DOHH2 (cell line): ENCODE results near the gene ITPKB.
A peak's percentile ranks its signal among the peaks of the same experiment; 100 is the strongest.

Experiments
- H3F3A ChIP-seq: fragments of 200-600 bp; sonication (generic), shearing (Covaris generic); 2 replicates; pipeline ENCODE4 v1.6.0; 2016; ENCODE audit warnings: antibody characterized with exemption, mild to moderate bottlenecking; ENCODE audit not compliant: control insufficient read depth, insufficient read depth
- H3K27ac ChIP-seq: fragments of 200-600 bp; sonication (generic); 2 replicates; pipeline ENCODE4 v1.5.1; 2014; ENCODE audit warnings: low read depth, mild to moderate bottlenecking, low read length, moderate library complexity
- H3K27me3 ChIP-seq: fragments of 200-600 bp; sonication (generic); 2 replicates; pipeline ENCODE4 v1.6.1; 2014; ENCODE audit warnings: mild to moderate bottlenecking, low read length, mixed read lengths; ENCODE audit not compliant: control insufficient read depth
- H3K36me3 ChIP-seq: fragments of 200-600 bp; sonication (generic); 2 replicates; pipeline ENCODE4 v1.6.1; 2014; ENCODE audit warnings: mild to moderate bottlenecking, low read length, moderate library complexity, mixed read lengths; ENCODE audit not compliant: control insufficient read depth
- H3K4me1 ChIP-seq: fragments of 200-600 bp; sonication (generic); 2 replicates; pipeline ENCODE4 v1.6.1; 2014; ENCODE audit warnings: mild to moderate bottlenecking, low read length, mixed read lengths; ENCODE audit not compliant: control insufficient read depth
- H3K4me2 ChIP-seq: fragments of 200-600 bp; sonication (generic); 2 replicates; pipeline ENCODE4 v1.6.0; 2014; ENCODE audit warnings: mild to moderate bottlenecking, low read length, moderate library complexity
- H3K4me3 ChIP-seq: fragments of 200-600 bp; sonication (generic); 2 replicates; pipeline ENCODE4 v1.5.1; 2014; ENCODE audit warnings: mild to moderate bottlenecking, low read length, mixed read lengths
- H3K79me2 ChIP-seq: fragments of 200-600 bp; sonication (generic); 2 replicates; pipeline ENCODE4 v1.6.1; 2014; ENCODE audit warnings: mild to moderate bottlenecking, low read length, mixed read lengths; ENCODE audit not compliant: control insufficient read depth
- H3K9me2 ChIP-seq: fragments of 200-600 bp; sonication (generic); replicated peaks from 2 replicates; pipeline ENCODE4 v1.6.1; 2014; ENCODE audit warnings: mild to moderate bottlenecking, low read length, mixed read lengths; ENCODE audit not compliant: control insufficient read depth
- H3K9me3 ChIP-seq: fragments of 200-600 bp; sonication (generic); 2 replicates; pipeline ENCODE4 v1.6.1; 2014; ENCODE audit warnings: antibody characterized with exemption, low read length, mixed read lengths; ENCODE audit not compliant: control insufficient read depth, insufficient read depth
- H4K20me1 ChIP-seq: fragments of 200-600 bp; sonication (generic); 2 replicates; pipeline ENCODE4 v1.6.0; 2014; ENCODE audit warnings: low read depth, mild to moderate bottlenecking, antibody characterized with exemption, low read length, moderate library complexity; ENCODE audit not compliant: control insufficient read depth, insufficient read depth
- EZH2phosphoT487 ChIP-seq: fragments of 200-600 bp; sonication (generic); IDR thresholded peaks from 2 replicates; pipeline ENCODE4 v1.6.1; 2017; ENCODE audit warnings: borderline replicate concordance, mild to moderate bottlenecking, antibody characterized with exemption, low read length, moderate library complexity, mixed read lengths
- TF ChIP-seq, protein P1 (sequence below): fragments of 200-600 bp; sonication (generic); IDR thresholded peaks from one replicate; pipeline ENCODE4 v1.5.1; 2014; ENCODE audit warnings: antibody characterized with exemption, mild to moderate bottlenecking, low read depth, low read length; ENCODE audit not compliant: poor library complexity, severe bottlenecking

The ITPKB gene

DNA sequence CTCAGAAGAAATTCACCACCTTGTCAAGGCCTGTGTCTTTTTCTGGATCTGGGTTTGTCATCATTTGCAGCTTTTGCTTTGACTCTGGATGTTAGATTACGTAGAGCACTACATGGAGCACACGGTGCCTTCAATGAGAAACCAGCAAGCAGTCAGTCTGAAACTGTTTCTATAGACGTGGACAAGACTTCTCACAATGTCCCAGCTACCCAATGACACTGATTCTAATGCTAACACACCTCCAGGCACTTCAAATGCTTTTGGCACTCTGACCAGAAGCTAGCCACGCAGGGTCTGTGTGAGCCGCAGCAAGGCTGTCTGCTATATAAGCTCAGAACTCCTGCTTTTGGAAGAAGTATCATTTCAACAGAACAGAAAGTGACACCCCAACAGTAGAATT is 38.2 kb downstream of the ITPKB start:
- H3K4me1 ChIP-seq, result peaks cover 96% of the 10 kb centered on the region
- no peaks in the 10 kb centered on the region for H3K9me2 ChIP-seq
- H3F3A ChIP-seq, result peaks cover 22% of the 10 kb centered on the region
- H3K27me3 ChIP-seq, result no peaks in the 10 kb centered on the region
- H3K36me3 ChIP-seq, result peaks cover 73% of the 10 kb centered on the region
- H3K79me2 ChIP-seq, result peaks cover 96% of the 10 kb centered on the region
- TF ChIP-seq, protein P1, sequence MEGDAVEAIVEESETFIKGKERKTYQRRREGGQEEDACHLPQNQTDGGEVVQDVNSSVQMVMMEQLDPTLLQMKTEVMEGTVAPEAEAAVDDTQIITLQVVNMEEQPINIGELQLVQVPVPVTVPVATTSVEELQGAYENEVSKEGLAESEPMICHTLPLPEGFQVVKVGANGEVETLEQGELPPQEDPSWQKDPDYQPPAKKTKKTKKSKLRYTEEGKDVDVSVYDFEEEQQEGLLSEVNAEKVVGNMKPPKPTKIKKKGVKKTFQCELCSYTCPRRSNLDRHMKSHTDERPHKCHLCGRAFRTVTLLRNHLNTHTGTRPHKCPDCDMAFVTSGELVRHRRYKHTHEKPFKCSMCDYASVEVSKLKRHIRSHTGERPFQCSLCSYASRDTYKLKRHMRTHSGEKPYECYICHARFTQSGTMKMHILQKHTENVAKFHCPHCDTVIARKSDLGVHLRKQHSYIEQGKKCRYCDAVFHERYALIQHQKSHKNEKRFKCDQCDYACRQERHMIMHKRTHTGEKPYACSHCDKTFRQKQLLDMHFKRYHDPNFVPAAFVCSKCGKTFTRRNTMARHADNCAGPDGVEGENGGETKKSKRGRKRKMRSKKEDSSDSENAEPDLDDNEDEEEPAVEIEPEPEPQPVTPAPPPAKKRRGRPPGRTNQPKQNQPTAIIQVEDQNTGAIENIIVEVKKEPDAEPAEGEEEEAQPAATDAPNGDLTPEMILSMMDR, result no peak
- TF ChIP-seq EZH2phosphoT487, result no peak
- no peaks in the 10 kb centered on the region for H4K20me1 ChIP-seq
- 0 out of 2 replicates have a peak overlapping the region, but pooled peaks have one; percentile 10 for H3K27ac ChIP-seq
- peak overlapping the region; percentile 12; the same call in 1 of the 2 replicates for H3K4me2 ChIP-seq
- H3K4me3 ChIP-seq, result no peak overlapping the region
- no peaks in the 10 kb centered on the region for H3K9me3 ChIP-seq

DNA sequence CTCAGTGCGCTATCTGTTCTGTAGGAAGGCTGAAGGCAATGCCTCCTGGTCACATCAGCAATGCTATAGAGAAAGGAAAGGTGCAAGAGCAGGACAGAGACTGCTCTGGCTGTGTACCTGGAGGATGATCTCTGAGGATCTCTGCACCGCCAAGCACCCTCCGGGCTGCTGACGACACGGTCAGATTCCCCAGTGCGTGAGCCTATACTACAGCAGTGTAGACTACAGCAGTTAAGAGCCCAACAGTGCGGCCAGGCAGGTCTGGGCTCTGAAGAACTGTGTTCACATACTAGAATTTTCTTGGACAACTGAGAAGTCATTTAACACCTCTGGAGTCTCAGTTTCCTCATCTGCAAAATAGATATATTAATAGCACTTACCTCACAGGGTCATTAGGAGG is 39.9 kb downstream of the ITPKB start:
- peak overlapping the region; percentile 65 for H3K4me2 ChIP-seq

DNA sequence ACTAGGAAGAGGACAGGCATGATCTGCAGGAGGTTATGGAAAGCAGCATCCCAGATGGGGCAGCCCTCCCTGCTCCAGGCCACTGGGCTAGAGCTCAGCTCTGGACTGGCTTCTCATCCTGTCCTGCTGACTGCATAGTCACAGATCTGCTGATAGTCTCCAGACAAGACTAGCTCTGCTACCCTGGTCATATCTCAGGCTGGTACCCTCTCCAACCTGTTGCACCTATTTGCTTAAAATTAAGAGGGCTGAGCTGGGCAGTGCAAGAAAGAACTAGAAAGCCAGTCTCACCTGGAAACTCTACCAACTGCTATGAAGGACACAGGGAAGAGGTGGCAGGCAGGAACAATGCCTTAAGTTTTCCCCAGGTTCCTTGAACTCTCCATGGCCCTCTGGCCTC is 40.4 kb downstream of the ITPKB start:
- peak overlapping the region; percentile 63 for H3K27ac ChIP-seq
- peaks cover 77% of the 10 kb centered on the region for H3K36me3 ChIP-seq

More for the DNA sequence above, 39.9 kb downstream of the ITPKB start:
- H3K4me3 ChIP-seq, result peak overlapping the region; percentile 36
- no peaks in the 10 kb centered on the region for H3K9me3 ChIP-seq
- H3K9me2 ChIP-seq, result no peaks in the 10 kb centered on the region
- no peaks in the 10 kb centered on the region; the same call in 1 of the 2 replicates for H4K20me1 ChIP-seq
- H3K36me3 ChIP-seq, result peaks cover 76% of the 10 kb centered on the region
- H3F3A ChIP-seq, result peaks cover 18% of the 10 kb centered on the region
- TF ChIP-seq, protein P1, result no peak
- TF ChIP-seq EZH2phosphoT487, result no peak
- peak overlapping the region; percentile 63 for H3K27ac ChIP-seq
- H3K79me2 ChIP-seq, result peaks cover 95% of the 10 kb centered on the region
- H3K27me3 ChIP-seq, result no peaks in the 10 kb centered on the region
- peaks cover 94% of the 10 kb centered on the region for H3K4me1 ChIP-seq

More for the DNA sequence above, 40.4 kb downstream of the ITPKB start:
- Histone ChIP-seq H3K4me3 (peak overlapping the region; percentile 36), H4K20me1 (no peaks in the 10 kb centered on the region; the same call in 1 of the 2 replicates), H3F3A (peaks cover 19% of the 10 kb centered on the region), H3K9me3 (no peaks in the 10 kb centered on the region), H3K4me1 (peaks cover 94% of the 10 kb centered on the region), H3K9me2 (no peaks in the 10 kb centered on the region), H3K4me2 (peak overlapping the region; percentile 65), H3K79me2 (peaks cover 95% of the 10 kb centered on the region), H3K27me3 (no peaks in the 10 kb centered on the region)
- TF ChIP-seq, protein P1, result no peak
- TF ChIP-seq EZH2phosphoT487, result no peak
